Measurements from ENCODE around the gene TSPAN1. TPM values are rescaled to one million over a fixed set of nuclear protein-coding genes. Genes with fewer than 3 reads are reported as not detected.

The TSPAN1 gene
- total and polyA plus RNA-seq, 2 of the 13 experiments (the other 11 are each of a cell fraction or from before 2014, with no cell fraction given): 1.7 to 2.9 TPM

DNA sequence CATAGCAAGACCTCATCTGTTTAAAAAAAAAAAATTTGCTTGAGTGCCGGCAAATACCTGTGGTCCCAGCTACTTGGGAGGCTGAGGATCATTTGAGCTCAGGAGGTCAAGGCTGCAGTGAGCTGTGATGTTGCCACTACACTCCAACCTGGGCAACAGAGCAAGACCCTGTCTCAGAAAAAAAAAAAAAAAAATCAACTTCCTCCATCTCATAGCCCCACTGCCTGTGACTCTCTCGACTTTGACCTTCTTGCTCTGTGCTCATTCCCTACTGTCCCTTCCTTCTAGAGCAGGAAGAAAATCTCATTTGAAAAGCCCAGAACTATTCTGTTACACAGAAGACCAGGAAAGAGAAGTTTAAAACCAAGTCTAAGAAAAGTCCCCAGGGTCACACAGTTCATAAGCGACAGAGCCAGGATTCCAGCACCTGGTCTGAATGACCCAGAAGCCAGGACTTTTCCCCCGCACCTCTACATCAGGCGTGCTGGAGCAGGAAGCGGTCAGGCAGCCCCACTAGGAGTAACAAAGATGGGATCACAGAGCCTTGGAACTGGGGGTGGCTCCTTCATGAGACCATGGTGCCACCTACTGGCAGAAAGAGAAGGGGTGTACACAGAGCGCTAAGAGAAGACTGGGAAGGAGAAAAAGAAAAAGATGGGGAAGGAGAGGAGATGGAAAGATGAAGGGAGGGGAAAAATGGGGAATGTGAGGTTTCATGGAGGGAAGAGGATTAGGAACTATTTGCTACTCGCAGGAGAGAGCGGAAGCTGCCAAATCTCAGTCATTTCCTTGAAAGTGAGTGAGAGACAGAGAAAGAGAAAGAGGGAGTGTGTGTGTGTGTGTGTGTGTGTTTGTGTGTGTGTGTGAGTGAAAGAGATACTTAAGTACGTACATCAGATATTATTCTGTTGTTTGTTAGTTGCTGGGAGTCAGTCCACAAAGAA, 4.5 kb downstream of the TSPAN1 start (continued):
- TF ChIP-seq PRMT3 (CRISPR knock-in tag; IDR thresholded peaks at IDR 0.05; ENCODE audit: borderline replicate concordance, low read depth) (no peak), ZNF234 (CRISPR knock-in tag; conservative IDR thresholded peaks at IDR 0.05) (no peak), ZNF556 (CRISPR knock-in tag; IDR thresholded peaks at IDR 0.05; ENCODE audit: borderline replicate concordance) (0 out of 2 replicates have a peak, but pooled peaks have one; percentile 55), RFX3 (CRISPR knock-in tag; IDR thresholded peaks at IDR 0.05) (no peak), FOXO1 (CRISPR knock-in tag; IDR thresholded peaks at IDR 0.05) (no peak), NR2F6 (IDR thresholded peaks at IDR 0.05) (no peak), NR2F6 (CRISPR knock-in tag; IDR thresholded peaks at IDR 0.05) (0 out of 2 replicates have a peak, but pooled peaks have one; percentile 15), NFE2L1 (CRISPR knock-in tag; IDR thresholded peaks at IDR 0.05; ENCODE audit: borderline replicate concordance) (no peak), SUZ12 (IDR thresholded peaks at IDR 0.05; ENCODE audit: low read depth, low read length) (no peak), ZNF383 (CRISPR knock-in tag; IDR thresholded peaks at IDR 0.05; ENCODE audit: borderline replicate concordance) (no peak), SRSF1 (optimal IDR thresholded peaks at IDR 0.05; ENCODE audit: low read depth, low read length) (no peak), ZNF12 (CRISPR knock-in tag; IDR thresholded peaks at IDR 0.05) (0 out of 2 replicates have a peak, but pooled peaks have one; percentile 3), ZSCAN30 (CRISPR knock-in tag; IDR thresholded peaks at IDR 0.05) (no peak), ZNF850 (CRISPR knock-in tag; conservative IDR thresholded peaks at IDR 0.05) (no peak), ZNF616 (CRISPR knock-in tag; IDR thresholded peaks at IDR 0.05; ENCODE audit: low read depth) (no peak), XRCC5 (optimal IDR thresholded peaks at IDR 0.05; ENCODE audit: low read length) (peak; percentile 36), HHEX (CRISPR knock-in tag; IDR thresholded peaks at IDR 0.05) (no peak), ZNF264 (CRISPR knock-in tag; IDR thresholded peaks at IDR 0.05) (no peak)
- TF ChIP-seq, protein P1, sequence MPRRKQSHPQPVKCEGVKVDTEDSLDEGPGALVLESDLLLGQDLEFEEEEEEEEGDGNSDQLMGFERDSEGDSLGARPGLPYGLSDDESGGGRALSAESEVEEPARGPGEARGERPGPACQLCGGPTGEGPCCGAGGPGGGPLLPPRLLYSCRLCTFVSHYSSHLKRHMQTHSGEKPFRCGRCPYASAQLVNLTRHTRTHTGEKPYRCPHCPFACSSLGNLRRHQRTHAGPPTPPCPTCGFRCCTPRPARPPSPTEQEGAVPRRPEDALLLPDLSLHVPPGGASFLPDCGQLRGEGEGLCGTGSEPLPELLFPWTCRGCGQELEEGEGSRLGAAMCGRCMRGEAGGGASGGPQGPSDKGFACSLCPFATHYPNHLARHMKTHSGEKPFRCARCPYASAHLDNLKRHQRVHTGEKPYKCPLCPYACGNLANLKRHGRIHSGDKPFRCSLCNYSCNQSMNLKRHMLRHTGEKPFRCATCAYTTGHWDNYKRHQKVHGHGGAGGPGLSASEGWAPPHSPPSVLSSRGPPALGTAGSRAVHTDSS (CRISPR knock-in tag; conservative IDR thresholded peaks at IDR 0.05): no peak
- TF ChIP-seq, protein P2, sequence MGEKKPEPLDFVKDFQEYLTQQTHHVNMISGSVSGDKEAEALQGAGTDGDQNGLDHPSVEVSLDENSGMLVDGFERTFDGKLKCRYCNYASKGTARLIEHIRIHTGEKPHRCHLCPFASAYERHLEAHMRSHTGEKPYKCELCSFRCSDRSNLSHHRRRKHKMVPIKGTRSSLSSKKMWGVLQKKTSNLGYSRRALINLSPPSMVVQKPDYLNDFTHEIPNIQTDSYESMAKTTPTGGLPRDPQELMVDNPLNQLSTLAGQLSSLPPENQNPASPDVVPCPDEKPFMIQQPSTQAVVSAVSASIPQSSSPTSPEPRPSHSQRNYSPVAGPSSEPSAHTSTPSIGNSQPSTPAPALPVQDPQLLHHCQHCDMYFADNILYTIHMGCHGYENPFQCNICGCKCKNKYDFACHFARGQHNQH (CRISPR knock-in tag; IDR thresholded peaks at IDR 0.05): no peak
- TF ChIP-seq, protein P3, sequence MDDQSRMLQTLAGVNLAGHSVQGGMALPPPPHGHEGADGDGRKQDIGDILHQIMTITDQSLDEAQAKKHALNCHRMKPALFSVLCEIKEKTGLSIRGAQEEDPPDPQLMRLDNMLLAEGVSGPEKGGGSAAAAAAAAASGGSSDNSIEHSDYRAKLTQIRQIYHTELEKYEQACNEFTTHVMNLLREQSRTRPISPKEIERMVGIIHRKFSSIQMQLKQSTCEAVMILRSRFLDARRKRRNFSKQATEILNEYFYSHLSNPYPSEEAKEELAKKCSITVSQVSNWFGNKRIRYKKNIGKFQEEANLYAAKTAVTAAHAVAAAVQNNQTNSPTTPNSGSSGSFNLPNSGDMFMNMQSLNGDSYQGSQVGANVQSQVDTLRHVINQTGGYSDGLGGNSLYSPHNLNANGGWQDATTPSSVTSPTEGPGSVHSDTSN (CRISPR knock-in tag; IDR thresholded peaks at IDR 0.05; ENCODE audit: borderline replicate concordance): no peak
- TF ChIP-seq, protein P4, sequence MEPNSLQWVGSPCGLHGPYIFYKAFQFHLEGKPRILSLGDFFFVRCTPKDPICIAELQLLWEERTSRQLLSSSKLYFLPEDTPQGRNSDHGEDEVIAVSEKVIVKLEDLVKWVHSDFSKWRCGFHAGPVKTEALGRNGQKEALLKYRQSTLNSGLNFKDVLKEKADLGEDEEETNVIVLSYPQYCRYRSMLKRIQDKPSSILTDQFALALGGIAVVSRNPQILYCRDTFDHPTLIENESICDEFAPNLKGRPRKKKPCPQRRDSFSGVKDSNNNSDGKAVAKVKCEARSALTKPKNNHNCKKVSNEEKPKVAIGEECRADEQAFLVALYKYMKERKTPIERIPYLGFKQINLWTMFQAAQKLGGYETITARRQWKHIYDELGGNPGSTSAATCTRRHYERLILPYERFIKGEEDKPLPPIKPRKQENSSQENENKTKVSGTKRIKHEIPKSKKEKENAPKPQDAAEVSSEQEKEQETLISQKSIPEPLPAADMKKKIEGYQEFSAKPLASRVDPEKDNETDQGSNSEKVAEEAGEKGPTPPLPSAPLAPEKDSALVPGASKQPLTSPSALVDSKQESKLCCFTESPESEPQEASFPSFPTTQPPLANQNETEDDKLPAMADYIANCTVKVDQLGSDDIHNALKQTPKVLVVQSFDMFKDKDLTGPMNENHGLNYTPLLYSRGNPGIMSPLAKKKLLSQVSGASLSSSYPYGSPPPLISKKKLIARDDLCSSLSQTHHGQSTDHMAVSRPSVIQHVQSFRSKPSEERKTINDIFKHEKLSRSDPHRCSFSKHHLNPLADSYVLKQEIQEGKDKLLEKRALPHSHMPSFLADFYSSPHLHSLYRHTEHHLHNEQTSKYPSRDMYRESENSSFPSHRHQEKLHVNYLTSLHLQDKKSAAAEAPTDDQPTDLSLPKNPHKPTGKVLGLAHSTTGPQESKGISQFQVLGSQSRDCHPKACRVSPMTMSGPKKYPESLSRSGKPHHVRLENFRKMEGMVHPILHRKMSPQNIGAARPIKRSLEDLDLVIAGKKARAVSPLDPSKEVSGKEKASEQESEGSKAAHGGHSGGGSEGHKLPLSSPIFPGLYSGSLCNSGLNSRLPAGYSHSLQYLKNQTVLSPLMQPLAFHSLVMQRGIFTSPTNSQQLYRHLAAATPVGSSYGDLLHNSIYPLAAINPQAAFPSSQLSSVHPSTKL (CRISPR knock-in tag; IDR thresholded peaks at IDR 0.05): no peak

Measured in HepG2 (cell line).